Keratinocyte (primary cell): Measurements from ENCODE around the gene TRIP12.

Experiments used
- CTCF ChIP-seq, 3 experiments: IDR thresholded peaks in 1 of 3; conservative IDR thresholded peaks in 1 of 3; optimal IDR thresholded peaks in 1 of 3; 2 replicates in 2 of 3; 3 replicates in 1 of 3; pipeline versions ENCODE3 to v1.5.1; 2011; ENCODE audit warnings: low read length in 3 of 3, mild to moderate bottlenecking in 3 of 3, moderate library complexity in 2 of 3, control low read depth in 1 of 3, inconsistent platforms in 1 of 3; ENCODE audit not compliant: insufficient read depth in 2 of 3; ENCODE audit errors: extremely low read depth in 1 of 3
- EZH2 ChIP-seq: IDR thresholded peaks from one replicate; pipeline ENCODE4 v1.6.1; 2012; ENCODE audit warnings: inconsistent platforms, mild to moderate bottlenecking, low read length, moderate library complexity

DNA sequence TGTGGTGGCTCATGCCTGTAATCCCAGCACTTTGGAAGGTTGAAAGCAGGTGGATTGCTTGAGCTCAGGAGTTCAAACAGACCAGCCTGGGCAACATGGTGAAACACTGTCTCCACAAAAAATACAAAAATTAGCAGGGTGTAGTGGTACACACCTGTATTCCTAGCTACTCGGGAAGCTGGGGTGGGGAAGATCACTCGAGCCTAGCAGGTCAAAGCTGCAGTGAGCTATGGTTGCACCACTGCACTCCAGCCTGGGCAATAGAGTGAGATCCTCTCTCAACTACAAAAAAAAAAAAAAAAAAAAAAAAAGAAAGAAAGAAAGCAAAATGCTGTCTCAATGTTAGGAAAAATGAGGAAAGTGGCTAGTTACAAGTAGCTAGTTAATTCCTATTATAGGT is 56.8 kb downstream of the TRIP12 start:
- TF ChIP-seq CTCF (optimal IDR thresholded peaks at IDR 0.05 in 1 of 3, IDR thresholded peaks at IDR 0.05 in 1 of 3, conservative IDR thresholded peaks at IDR 0.05 in 1 of 3; ENCODE audit: extremely low read depth in 1 of 3, insufficient read depth in 2 of 3, low read length in 3 of 3) (no peak), EZH2 (no peak)
